HG02610 (cell line): ENCODE results near the gene OTUD7B.

Experiments
- ATAC-seq: cut with Tn5 transposase; IDR thresholded peaks from one replicate; pipeline ENCODE4 v1.9.1; 2021; ENCODE audit warnings: mild to moderate bottlenecking, moderate library complexity; ENCODE audit not compliant: unreplicated experiment

OTUD7B gene

DNA sequence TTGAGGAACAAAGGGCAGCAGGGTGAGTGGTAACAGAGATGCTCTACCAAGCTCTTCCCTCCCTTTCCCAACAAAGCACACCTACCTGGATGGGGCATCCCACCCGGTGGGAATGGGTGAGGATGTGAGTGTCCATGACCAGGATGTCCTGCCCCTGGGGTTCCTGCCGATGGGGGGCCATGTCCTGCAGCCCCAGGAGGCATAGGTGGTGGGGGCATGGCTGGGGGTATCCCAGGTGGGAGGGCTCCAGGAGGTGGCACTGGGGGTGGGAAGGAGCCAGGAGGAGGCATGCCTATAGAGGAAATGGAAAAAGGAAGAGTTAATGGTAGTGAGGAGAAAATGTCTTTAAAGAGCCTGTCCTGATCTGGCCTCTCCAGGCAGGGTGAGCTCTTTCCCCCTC is 84.8 kb downstream of the OTUD7B start:
- ATAC-seq: no peak

DNA sequence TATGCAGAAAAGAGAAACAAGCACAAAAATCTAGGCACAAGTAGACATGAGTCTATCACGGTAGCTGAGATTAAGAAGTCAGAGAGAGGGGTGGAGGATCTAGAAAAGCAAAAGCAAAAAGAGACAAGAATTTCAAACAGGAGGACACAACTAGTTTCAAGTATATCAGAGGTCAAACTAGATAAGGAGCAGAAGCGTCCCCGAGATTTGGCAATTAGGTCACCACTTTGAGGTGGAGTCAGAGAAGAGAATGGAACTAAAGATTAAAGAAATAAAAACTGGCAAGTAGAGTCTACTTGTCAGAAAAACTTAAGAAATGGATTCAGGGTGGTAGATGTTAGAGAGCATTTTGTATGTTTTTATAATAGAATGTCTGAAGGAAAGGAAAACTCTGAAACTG is 85.2 kb downstream of the OTUD7B start:
- ATAC-seq: no peak

DNA sequence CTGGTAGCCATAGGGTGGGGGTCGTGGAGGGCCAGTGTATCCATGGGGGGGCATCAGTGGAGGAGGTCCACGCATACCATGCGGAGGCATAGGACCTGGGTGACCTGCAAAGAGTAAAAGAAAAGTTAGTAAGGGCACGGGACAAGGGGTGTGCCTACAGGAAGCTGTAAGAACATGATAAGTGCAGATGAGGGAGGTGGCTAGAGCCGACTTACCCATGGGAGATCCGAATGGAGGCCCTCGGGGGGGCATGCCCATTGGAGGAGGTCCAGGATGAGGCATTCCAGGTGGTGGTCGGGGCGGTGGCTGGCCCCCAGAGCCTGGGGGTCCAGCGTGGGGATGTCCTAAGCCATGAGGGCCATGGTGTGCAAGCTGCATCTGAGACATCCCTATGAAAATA is 86.9 kb downstream of the OTUD7B start:
- ATAC-seq: no peak

DNA sequence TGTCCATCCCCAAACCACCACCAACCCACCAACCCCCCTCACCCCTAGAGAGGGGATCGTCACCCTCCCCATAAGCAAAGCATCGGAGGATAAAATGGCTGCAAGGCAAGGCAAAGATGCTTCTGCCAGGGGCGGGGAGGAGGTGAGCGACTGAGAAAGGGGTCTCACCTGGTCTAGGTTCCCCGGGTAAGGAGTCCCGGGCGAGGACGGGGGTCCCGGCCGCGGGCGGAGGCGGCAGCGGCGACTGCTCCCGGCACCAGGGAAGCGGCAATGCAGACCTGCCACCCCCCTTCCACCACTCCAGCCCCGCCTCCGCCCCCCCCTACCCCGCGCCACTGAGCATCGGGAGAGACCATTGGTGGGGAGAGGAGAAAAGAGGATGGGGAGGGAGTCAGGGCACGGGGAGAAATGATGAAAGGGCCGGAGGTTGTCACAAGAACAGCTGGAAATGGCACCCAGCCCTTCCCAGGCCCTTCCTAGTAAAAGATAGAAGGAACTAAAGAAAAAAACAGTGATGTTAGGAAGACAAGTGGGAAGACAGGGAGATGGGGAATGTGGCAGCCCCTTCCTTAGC is 92.9 kb downstream of the OTUD7B start, which contains the start of gene SV2A:
Gene SV2A, minus strand, starts transcription at position 274 of the 574 bp plus-strand sequence. CDS start 4,004 bp downstream, outside the sequence.
- ATAC-seq: no peak

DNA sequence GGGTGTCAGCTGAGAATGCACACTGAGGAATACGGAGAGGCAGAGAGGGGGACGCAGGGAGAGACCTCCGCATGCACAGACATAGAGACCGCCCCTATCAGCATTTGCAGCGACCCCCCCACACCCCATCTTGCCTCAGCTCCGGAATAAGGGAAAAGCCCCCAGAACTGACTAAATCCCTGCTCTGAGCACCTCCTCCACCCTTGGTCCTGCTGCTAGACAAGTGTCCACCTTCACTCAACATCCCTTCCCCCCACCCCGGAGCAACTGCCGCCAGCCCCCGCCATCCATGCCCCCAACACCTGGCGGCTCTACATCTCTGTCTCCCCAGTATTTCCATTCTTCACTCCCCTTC is 93.7 kb downstream of the OTUD7B start:
- no peak for ATAC-seq

DNA sequence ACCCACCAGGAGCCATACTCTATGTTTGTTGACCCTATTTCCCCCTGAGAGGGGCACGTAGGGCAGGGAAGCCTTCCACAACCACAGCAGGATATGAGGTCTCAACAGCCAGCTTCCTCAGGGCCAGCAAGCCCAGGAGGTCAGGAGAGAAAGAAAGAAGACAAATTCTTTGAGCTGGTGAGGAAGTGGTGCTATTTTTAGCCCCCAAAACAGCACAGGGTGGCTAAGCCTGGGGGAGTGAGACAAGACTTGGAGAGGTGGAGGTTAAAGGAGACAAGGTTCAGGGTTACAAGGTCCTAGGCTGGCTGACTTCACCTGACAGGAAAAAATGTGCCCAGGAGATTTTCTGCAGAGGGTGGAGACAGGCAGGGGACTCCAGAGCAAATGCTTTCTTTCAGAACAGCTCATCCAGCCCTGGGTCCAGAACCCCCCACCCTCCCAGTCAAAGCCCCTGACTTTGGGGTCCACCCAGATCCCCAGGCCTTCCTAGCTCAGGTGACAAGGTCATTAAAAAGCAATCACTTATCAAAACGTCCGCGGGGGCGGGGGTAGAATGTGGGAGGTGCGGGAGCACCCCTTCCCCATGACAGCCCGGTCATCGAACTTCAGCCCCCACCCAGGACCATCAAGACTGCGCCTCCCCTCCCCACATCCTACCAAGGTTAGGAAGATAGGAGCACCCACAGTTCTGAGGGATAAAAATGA is 94.2 kb downstream of the OTUD7B start:
- no peak for ATAC-seq

DNA sequence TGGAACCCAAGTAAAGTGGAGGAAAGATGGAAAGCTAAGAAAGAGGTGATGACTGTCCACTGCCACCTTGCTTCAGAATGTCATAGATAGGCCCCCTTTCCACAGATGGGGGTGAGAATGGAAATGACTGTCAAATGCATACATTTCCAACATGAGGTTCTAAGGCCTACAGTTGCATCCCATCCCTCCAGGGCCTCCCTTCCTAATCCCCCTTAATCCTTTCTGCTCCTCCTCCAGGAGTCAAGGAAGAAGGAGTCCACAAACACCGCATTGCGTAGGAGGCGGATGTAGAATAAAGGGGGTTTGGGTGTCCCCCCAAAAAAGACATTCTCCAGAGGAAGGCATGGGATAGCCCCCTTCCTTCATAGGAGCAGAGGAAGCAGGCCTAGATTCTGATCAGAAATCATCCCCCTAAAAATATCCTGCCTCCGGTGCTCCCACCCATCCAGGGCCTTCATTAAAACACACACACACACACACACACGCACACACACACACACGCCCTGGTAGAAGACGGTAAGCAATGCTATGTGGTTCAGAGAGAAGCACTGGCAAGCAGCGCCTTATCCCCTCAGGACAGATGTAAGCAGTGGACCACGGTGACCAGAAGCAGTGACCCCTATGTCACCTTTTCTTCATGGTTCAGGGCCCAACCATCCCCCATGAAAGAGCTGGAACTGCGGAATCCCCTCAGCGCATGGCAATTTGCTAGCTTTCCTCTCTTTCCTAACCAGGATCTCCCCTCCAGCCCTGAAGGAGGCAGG is 94.9 kb downstream of the OTUD7B start:
- ATAC-seq: no peak

DNA sequence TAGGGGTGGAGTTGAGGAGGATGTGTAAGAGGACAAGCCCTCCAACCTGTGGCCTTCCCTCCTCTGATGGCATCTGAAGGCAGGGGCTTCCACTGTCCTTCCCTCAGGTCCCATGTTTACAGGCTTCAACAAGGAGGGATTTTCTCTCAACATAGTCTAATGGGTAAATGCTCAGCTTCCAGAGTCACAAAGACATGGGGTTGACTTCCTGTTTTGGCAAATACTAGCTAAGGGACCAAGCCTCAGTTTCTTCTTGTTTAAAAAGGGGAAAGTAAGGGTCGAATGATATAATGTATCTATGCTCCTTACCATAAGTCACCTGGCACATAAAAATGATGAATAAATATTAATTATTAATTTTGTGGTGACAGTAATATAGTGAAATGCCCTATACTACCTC is 96.0 kb downstream of the OTUD7B start:
- ATAC-seq: no peak

DNA sequence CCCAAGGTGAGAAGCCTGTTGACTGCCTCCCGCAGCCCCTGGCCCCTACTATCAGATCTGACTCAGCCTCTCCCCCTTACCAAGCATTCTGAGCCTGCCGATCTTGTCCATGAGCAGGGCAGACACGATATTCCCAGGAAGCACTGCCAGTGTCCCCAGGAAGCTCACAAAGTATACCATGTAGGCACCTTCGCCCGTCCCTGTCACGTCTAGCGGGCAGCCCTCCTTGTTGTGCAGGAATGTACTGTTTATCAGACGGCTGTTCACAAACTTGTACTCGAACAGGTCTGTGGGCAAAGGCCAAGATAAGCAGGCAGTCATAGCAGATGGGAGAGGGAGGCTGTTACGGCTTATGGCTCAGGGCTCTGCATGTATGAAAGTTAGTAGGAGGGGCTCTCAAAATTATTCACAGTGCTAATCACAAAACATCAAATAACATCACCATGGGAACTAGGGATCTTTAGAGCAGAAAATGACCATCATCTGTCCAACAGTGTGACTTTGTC is 103.9 kb downstream of the OTUD7B start:
- ATAC-seq: no peak

DNA sequence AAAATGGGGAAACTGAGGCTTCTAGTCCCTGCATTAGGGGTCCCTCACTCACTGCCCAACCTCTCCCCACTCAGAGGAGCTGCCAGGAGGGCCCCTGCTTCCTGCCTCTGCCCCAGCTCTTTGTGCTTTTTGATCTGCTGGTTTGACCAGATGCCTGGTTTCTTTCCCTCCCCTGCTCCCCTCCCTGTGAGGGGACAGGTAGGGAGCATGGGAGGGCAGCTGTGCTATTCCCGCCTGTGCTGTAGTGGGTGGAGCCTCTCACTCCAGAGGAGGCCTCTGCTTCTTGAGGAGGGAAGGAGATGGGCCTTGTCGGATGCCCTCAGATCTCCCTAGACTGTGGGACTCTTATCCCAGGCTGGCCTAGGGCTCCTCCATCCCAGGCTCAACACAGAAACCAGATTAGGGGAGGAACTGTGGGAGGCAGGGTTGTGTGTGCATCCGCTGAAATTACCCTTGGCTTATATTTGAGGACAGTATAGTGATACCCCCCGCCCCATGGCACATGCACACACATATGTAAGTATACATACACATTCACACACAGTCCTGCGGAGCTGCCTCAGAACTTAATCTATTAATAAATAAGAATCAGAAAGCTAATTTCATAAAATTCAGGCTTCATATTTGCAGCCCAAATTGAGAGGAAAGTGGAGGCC is 106.6 kb downstream of the OTUD7B start:
- no peak for ATAC-seq

DNA sequence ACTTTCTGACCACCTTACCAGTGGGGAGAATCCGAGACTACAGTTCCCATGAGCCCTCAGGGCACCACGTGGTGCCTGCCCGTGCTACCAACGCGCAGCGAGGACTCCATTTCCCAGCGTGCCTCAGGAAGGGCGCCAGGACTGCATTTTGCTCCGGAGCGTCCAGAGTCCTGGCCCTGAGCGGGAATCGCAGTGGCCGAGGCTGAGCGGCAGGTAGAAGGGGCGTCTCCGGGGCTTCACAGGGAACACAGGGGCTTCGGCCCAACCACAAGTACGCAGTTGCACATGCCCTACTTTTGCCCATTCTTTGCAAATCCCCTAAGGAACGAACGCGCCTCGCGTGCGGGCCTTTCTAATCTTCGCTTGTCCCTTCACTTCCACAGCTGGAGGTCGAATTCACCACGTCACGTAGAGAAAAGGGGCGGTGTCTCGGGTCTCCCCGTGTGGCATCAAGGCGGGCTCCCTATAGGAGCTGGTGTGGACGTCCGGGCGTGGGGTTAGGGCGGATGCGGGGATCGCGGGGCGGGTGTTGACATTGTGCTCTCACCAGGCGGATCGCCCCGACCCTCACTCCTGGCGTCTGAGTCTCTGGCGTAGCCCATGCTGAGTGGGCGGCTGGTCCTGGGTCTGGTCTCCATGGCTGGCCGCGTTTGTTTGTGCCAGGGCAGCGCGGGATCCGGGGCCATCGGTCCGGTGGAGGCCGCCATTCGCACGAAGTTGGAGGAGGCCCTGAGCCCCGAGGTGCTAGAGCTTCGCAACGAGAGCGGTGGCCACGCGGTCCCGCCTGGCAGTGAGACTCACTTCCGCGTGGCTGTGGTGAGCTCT is 110.9 kb downstream of the OTUD7B start, which contains the start of gene BOLA1:
Gene BOLA1, plus strand, starts transcription at position 109 of the 825 bp plus-strand sequence. Its CDS starts 492 bp downstream, at position 601.
- peak; percentile 95 for ATAC-seq

DNA sequence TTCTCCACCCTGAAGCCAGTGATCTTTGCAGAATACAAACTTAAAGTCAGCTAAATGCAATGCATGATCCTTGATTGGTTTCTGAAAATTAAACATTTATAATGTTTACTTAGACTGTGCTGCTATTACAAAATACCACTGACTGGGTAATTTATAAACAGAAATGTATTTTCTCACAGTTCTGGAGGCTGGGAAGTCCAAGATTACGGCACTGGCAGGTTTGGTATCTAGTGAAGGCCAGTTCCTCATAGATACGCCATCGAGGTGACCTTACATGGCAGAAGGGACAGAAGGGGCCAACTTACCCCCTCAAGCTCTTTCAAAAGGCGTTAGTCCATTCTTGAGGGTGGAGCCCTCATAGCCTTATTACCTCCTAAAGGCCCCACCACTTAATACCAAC is 114.0 kb downstream of the OTUD7B start:
- ATAC-seq: no peak

DNA sequence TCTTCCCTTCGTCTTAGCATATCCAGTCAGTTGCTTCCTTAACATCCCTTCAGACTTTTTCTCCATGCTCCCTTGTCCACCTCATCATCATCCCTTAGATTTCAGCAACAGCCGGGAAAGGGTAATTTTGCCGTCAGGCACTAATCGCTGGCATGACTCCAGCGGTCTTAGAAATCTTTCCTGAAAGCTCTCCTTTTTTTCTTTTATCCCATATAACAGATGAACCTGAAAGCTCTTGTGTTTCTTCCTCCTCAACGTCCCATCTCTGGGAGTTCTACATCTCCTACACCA is 121.6 kb downstream of the OTUD7B start:
- no peak for ATAC-seq

DNA sequence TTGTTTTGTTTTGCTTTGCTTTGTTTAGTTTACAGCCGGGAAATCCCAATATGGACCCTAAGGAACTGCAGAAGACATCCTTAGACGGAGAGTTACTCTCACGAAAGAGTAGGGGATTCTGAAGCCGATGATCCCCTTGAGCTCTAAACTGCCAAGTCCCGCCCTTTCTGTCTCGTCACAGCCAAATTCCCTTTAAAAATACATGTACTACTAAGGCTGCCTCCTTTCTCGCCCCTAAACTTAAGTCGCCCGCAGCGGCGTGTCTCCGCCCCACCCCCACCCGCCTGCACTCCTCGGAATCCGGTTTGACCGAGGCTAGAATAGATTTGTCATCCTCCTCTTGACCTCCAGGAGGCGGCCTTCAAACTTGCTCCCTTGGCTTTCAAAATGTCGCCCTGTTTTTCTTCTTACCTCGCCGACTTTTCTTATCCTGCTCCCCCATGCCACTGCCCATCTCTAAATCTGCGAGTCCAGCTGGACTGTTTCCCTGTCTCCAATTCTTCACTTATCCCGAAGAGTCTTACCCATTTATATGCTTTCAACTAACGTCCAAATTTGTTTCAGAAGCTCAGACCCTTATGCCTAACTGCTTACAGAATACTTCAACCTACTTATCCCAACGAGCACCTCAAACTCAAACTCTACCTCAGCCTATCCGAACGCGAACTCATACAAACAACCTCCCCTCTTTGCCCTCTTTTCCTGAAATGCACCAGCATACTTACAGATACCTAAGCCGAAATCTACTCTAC is 122.1 kb downstream of the OTUD7B start:
- ATAC-seq: peak; percentile 26
